Panc1 (cell line): ENCODE results near the gene TECPR2.

ENCODE experiments used
- CTCF ChIP-seq: fragments of 450-650 bp; IDR thresholded peaks from 2 replicates; pipeline ENCODE4 v1.5.1; 2017; ENCODE audit warnings: mild to moderate bottlenecking
- POLR2AphosphoS5 ChIP-seq: IDR thresholded peaks from 2 replicates; pipeline ENCODE4 v1.6.1; 2012; ENCODE audit warnings: mild to moderate bottlenecking, low read depth, low read length, moderate library complexity
- REST ChIP-seq, 2 experiments: IDR thresholded peaks; 2 replicates each; pipeline ENCODE4 v1.6.1; 2011 to 2012; ENCODE audit warnings: low read depth in 2 of 2, control low read depth in 1 of 2, low read length in 1 of 2, mild to moderate bottlenecking in 1 of 2, moderate library complexity in 1 of 2; ENCODE audit not compliant: insufficient read depth in 1 of 2
- TCF7L2 ChIP-seq: IDR thresholded peaks from 2 replicates; pipeline ENCODE4 v1.6.1; 2011; ENCODE audit warnings: mild to moderate bottlenecking, low read depth, low read length, inconsistent platforms

- no peak for TF ChIP-seq CTCF
- TF ChIP-seq POLR2AphosphoS5, result no peak
- no peak for TF ChIP-seq TCF7L2
- no peak for TF ChIP-seq REST (IDR thresholded peaks at IDR 0.05; ENCODE audit: insufficient read depth in 1 of 2, low read depth in 2 of 2, low read length in 1 of 2)
These were observed 21.2 kb upstream of the TECPR2 start for GRCh38 chr14:102341566-102341965.
